ENCODE results near the gene AP1G2.
"Not testable (repeated sequence)": the region's sequence is repeated elsewhere in the genome, so short reads cannot be mapped to it uniquely, and the experiment has no call there.

DNA sequence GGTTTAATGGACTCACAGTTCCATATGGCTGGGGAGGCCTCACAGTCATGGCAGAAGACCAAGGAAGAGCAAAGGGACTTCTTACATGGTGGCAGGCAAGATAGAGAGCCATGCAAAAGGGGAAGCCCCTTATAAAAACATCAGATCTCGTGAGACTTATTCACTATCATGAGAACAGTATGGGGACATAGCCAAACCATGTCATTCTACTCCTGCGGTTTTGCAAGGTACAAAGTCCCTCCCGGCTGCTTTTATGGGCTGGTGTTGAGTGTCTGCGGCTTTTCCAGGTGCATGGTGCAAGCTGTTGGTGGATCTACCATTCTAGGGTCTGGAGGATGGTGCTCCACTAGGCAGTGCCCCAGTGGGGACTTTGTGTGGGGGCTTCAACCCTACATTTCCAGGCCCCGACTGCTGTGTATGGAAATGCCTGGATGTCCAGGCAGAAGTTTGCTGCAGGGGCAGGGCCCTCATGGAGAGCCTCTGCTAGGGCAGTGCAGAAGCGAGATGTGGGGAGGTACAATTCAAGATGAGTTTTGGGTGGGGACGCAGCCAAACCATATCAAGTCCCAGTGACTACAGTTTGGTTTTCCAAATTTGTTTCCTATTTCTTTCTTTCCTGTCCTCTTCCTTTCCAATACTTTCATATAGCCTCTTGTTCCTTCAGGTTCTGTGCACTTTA, 42.0 kb upstream of the AP1G2 start:
- TF ChIP-seq EP300 (IDR thresholded peaks at IDR 0.05); POLR2AphosphoS5 (IDR thresholded peaks at IDR 0.05); POLR2A (IDR thresholded peaks at IDR 0.05; ENCODE audit: low read depth): not testable (repeated sequence)
- TF ChIP-seq, protein P1, sequence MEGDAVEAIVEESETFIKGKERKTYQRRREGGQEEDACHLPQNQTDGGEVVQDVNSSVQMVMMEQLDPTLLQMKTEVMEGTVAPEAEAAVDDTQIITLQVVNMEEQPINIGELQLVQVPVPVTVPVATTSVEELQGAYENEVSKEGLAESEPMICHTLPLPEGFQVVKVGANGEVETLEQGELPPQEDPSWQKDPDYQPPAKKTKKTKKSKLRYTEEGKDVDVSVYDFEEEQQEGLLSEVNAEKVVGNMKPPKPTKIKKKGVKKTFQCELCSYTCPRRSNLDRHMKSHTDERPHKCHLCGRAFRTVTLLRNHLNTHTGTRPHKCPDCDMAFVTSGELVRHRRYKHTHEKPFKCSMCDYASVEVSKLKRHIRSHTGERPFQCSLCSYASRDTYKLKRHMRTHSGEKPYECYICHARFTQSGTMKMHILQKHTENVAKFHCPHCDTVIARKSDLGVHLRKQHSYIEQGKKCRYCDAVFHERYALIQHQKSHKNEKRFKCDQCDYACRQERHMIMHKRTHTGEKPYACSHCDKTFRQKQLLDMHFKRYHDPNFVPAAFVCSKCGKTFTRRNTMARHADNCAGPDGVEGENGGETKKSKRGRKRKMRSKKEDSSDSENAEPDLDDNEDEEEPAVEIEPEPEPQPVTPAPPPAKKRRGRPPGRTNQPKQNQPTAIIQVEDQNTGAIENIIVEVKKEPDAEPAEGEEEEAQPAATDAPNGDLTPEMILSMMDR (IDR thresholded peaks at IDR 0.05): not testable (repeated sequence)

Measured in esophagus muscularis mucosa (tissue), 4 donors.